ENCODE data around the gene GRK2. TPM values are rescaled to one million over a fixed set of nuclear protein-coding genes. Genes with fewer than 3 reads are reported as not detected.

GRK2 gene
- total RNA-seq, 1 donor from 2014 or later = 27.7 TPM

- Histone ChIP-seq H3K36me3 (ENCODE audit: control insufficient read depth in 3 of 3, insufficient read depth in 3 of 3, low read length in 3 of 3) (peaks cover 21 to 22% (median 22%) of the 10 kb centered on the region in 3 donors), H3K4me1 (ENCODE audit: control insufficient read depth in 3 of 3, insufficient read depth in 3 of 3, low read length in 3 of 3) (no peaks in the 10 kb centered on the region), H3K9me3 (ENCODE audit: control insufficient read depth in 3 of 3, low read length in 3 of 3) (no peaks in the 10 kb centered on the region), H3K27me3 (ENCODE audit: control insufficient read depth in 3 of 3, insufficient read depth in 3 of 3, low read length in 3 of 3) (no peaks in the 10 kb centered on the region), H3K4me3 (ENCODE audit: low read length in 3 of 3) (no peak overlapping the region), H3K27ac (ENCODE audit: low read depth, low read length) (no peak overlapping the region), H3K9ac (ENCODE audit: low read depth in 1 of 3, low read length in 3 of 3) (no peak overlapping the region)
These were observed 44.8 kb downstream of the GRK2 start for GRCh38 chr11:67311051-67311555.

GRCh38 chr11:67311556-67312082, 45.3 kb downstream of the GRK2 start:
- H3K27me3 ChIP-seq (ENCODE audit: control insufficient read depth in 3 of 3, insufficient read depth in 3 of 3, low read length in 3 of 3) = no peaks in the 10 kb centered on the region
- no peak overlapping the region for H3K4me3 ChIP-seq (ENCODE audit: low read length in 3 of 3)
- peaks cover 21 to 22% (median 22%) of the 10 kb centered on the region in 3 donors for H3K36me3 ChIP-seq (ENCODE audit: control insufficient read depth in 3 of 3, insufficient read depth in 3 of 3, low read length in 3 of 3)
- H3K9ac ChIP-seq (ENCODE audit: low read depth in 1 of 3, low read length in 3 of 3) = no peak overlapping the region
- no peak overlapping the region for H3K27ac ChIP-seq (ENCODE audit: low read depth, low read length)
- no peaks in the 10 kb centered on the region for H3K9me3 ChIP-seq (ENCODE audit: control insufficient read depth in 3 of 3, low read length in 3 of 3)
- no peaks in the 10 kb centered on the region for H3K4me1 ChIP-seq (ENCODE audit: control insufficient read depth in 3 of 3, insufficient read depth in 3 of 3, low read length in 3 of 3)

- H3K27me3 ChIP-seq (ENCODE audit: control insufficient read depth in 3 of 3, insufficient read depth in 3 of 3, low read length in 3 of 3) = no peaks in the 10 kb centered on the region
- H3K9ac ChIP-seq (ENCODE audit: low read depth in 1 of 3, low read length in 3 of 3) = no peak overlapping the region
- no peak overlapping the region for H3K27ac ChIP-seq (ENCODE audit: low read depth, low read length)
These were observed 46.1 kb downstream of the GRK2 start for GRCh38 chr11:67312187-67313021.

GRCh38 chr11:67313125-67313890, 47.0 kb downstream of the GRK2 start:
- Histone ChIP-seq H3K9me3 (ENCODE audit: control insufficient read depth in 3 of 3, low read length in 3 of 3) (no peaks in the 10 kb centered on the region), H3K27me3 (ENCODE audit: control insufficient read depth in 3 of 3, insufficient read depth in 3 of 3, low read length in 3 of 3) (no peaks in the 10 kb centered on the region), H3K9ac (ENCODE audit: low read depth in 1 of 3, low read length in 3 of 3) (no peak overlapping the region), H3K36me3 (ENCODE audit: control insufficient read depth in 3 of 3, insufficient read depth in 3 of 3, low read length in 3 of 3) (peaks cover 16 to 19% (median 16%) of the 10 kb centered on the region in 3 donors), H3K27ac (ENCODE audit: low read depth, low read length) (no peak overlapping the region), H3K4me1 (ENCODE audit: control insufficient read depth in 3 of 3, insufficient read depth in 3 of 3, low read length in 3 of 3) (peaks cover 2 to 12% (median 9%) of the 10 kb centered on the region in 3 donors), H3K4me3 (ENCODE audit: low read length in 3 of 3) (no peak overlapping the region)

More at GRCh38 chr11:67312187-67313021, 46.1 kb downstream of the GRK2 start:
- Histone ChIP-seq H3K36me3 (ENCODE audit: control insufficient read depth in 3 of 3, insufficient read depth in 3 of 3, low read length in 3 of 3) (peaks cover 17 to 22% (median 21%) of the 10 kb centered on the region in 3 donors), H3K4me3 (ENCODE audit: low read length in 3 of 3) (no peak overlapping the region), H3K9me3 (ENCODE audit: control insufficient read depth in 3 of 3, low read length in 3 of 3) (no peaks in the 10 kb centered on the region), H3K4me1 (ENCODE audit: control insufficient read depth in 3 of 3, insufficient read depth in 3 of 3, low read length in 3 of 3) (peaks cover 0 to 4% (median 4%) of the 10 kb centered on the region in 3 donors)

GRCh38 chr11:67314218-67314617, 47.9 kb downstream of the GRK2 start:
- Histone ChIP-seq H3K4me1 (ENCODE audit: control insufficient read depth in 3 of 3, insufficient read depth in 3 of 3, low read length in 3 of 3) (peaks cover 8 to 16% (median 15%) of the 10 kb centered on the region in 3 donors), H3K27ac (ENCODE audit: low read depth, low read length) (no peak overlapping the region), H3K4me3 (ENCODE audit: low read length in 3 of 3) (no peak overlapping the region), H3K36me3 (ENCODE audit: control insufficient read depth in 3 of 3, insufficient read depth in 3 of 3, low read length in 3 of 3) (peaks cover 13 to 14% (median 13%) of the 10 kb centered on the region in 3 donors), H3K9ac (ENCODE audit: low read depth in 1 of 3, low read length in 3 of 3) (no peak overlapping the region), H3K9me3 (ENCODE audit: control insufficient read depth in 3 of 3, low read length in 3 of 3) (no peaks in the 10 kb centered on the region), H3K27me3 (ENCODE audit: control insufficient read depth in 3 of 3, insufficient read depth in 3 of 3, low read length in 3 of 3) (no peaks in the 10 kb centered on the region)

GRCh38 chr11:67315325-67315909, 49.1 kb downstream of the GRK2 start:
- H3K36me3 ChIP-seq (ENCODE audit: control insufficient read depth in 3 of 3, insufficient read depth in 3 of 3, low read length in 3 of 3) = peaks cover 4 to 7% (median 5%) of the 10 kb centered on the region in 3 donors
- no peaks in the 10 kb centered on the region for H3K27me3 ChIP-seq (ENCODE audit: control insufficient read depth in 3 of 3, insufficient read depth in 3 of 3, low read length in 3 of 3)
- no peak overlapping the region for H3K4me3 ChIP-seq (ENCODE audit: low read length in 3 of 3)
- H3K27ac ChIP-seq (ENCODE audit: low read depth, low read length) = no peak overlapping the region
- peaks cover 9 to 16% (median 15%) of the 10 kb centered on the region in 3 donors for H3K4me1 ChIP-seq (ENCODE audit: control insufficient read depth in 3 of 3, insufficient read depth in 3 of 3, low read length in 3 of 3)
- H3K9me3 ChIP-seq (ENCODE audit: control insufficient read depth in 3 of 3, low read length in 3 of 3) = no peaks in the 10 kb centered on the region
- peak overlapping the region in 1 of 3 donors; percentile 16 for H3K9ac ChIP-seq (ENCODE audit: low read depth in 1 of 3, low read length in 3 of 3)

- H3K9ac ChIP-seq (ENCODE audit: low read depth in 1 of 3, low read length in 3 of 3) = peak overlapping the region; percentile 70 to 86 (median 85)
- no peaks in the 10 kb centered on the region for H3K9me3 ChIP-seq (ENCODE audit: control insufficient read depth in 3 of 3, low read length in 3 of 3)
- H3K4me3 ChIP-seq (ENCODE audit: low read length in 3 of 3) = peak overlapping the region; percentile 77 to 99 (median 90)
- H3K27ac ChIP-seq (ENCODE audit: low read depth, low read length) = peak overlapping the region; percentile 75
- peaks cover 0 to 4% (median 0%) of the 10 kb centered on the region in 3 donors for H3K36me3 ChIP-seq (ENCODE audit: control insufficient read depth in 3 of 3, insufficient read depth in 3 of 3, low read length in 3 of 3)
- H3K4me1 ChIP-seq (ENCODE audit: control insufficient read depth in 3 of 3, insufficient read depth in 3 of 3, low read length in 3 of 3) = peaks cover 13 to 23% (median 22%) of the 10 kb centered on the region in 3 donors
- no peaks in the 10 kb centered on the region for H3K27me3 ChIP-seq (ENCODE audit: control insufficient read depth in 3 of 3, insufficient read depth in 3 of 3, low read length in 3 of 3)
These were observed 50.6 kb downstream of the GRK2 start for GRCh38 chr11:67316882-67317204.

- peaks cover 13 to 25% (median 23%) of the 10 kb centered on the region in 3 donors for H3K4me1 ChIP-seq (ENCODE audit: control insufficient read depth in 3 of 3, insufficient read depth in 3 of 3, low read length in 3 of 3)
- peak overlapping the region; percentile 77 to 99 (median 90) for H3K4me3 ChIP-seq (ENCODE audit: low read length in 3 of 3)
- peak overlapping the region; percentile 70 to 86 (median 85) for H3K9ac ChIP-seq (ENCODE audit: low read depth in 1 of 3, low read length in 3 of 3)
- H3K27ac ChIP-seq (ENCODE audit: low read depth, low read length) = peak overlapping the region; percentile 75
- H3K27me3 ChIP-seq (ENCODE audit: control insufficient read depth in 3 of 3, insufficient read depth in 3 of 3, low read length in 3 of 3) = no peaks in the 10 kb centered on the region
- H3K9me3 ChIP-seq (ENCODE audit: control insufficient read depth in 3 of 3, low read length in 3 of 3) = no peaks in the 10 kb centered on the region
- H3K36me3 ChIP-seq (ENCODE audit: control insufficient read depth in 3 of 3, insufficient read depth in 3 of 3, low read length in 3 of 3) = peaks cover 0 to 9% (median 3%) of the 10 kb centered on the region in 3 donors
These were observed 51.1 kb downstream of the GRK2 start for GRCh38 chr11:67317205-67317887.

Measured in skeletal muscle tissue (tissue), 4 donors.